ENCODE measurements around the gene FGF18. TPM values are rescaled to one million over a fixed set of nuclear protein-coding genes. Genes with fewer than 3 reads are reported as not detected.
A peak's percentile ranks its signal among the peaks of the same experiment; 100 is the strongest.

FGF18 gene
- total and polyA plus RNA-seq, 8 donors: 0.13 to 0.97 (median 0.36) TPM

DNA sequence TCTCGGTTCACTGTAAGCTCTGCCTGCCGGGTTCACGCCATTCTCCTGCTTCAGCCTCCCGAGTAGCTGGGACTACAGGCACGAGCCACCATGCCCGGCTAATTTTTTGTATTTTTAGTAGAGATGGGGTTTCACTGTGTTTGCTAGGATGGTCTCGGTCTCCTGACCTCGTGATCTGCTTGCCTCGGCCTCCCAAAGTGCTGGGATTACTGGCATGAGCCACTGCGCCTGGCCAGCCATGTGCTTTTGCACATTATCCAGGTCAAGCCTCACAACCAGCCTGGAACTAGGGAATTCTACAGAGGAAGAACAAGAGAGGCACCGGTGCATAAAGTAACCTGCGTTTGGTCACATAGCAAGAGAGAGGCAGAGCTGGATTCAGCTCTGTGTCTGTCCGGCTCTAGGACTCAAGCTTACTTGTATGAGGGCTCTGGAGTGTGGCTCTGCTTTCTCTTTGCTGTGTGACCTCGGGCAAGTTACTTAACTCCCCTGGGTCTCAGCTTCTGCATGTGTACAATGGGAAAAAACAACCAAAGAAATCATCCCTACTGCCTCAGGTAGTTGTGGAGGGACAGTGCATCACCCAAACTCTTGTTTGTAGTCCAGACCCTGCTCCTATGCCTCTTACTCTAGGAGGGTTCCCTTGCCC, 6.3 kb downstream of the FGF18 start:
- FAIRE-seq (no peak), DNase-seq (peak in 1 of 6 donors; percentile 14), ATAC-seq (no peak)
- Histone ChIP-seq H3K9me3 (no peaks in the 10 kb centered on the region), H3K4me1 (peaks cover 0 to 6% (median 3%) of the 10 kb centered on the region in 3 donors), H3K27me3 (no peaks in the 10 kb centered on the region), H3K4me3 (no peak overlapping the region), H3K36me3 (no peaks in the 10 kb centered on the region), H3K27ac (no peak overlapping the region)
- intact Hi-C loops (cut with DNase I): loop anchor here in 2 of 3 donors (10.0 kb wide), 2 partner anchors 479 to 619 kb away; no protein-coding TSS in a partner anchor
- WGBS, 2 donors: 91 to 93% methylated on average over 14 of the region's 14 CpGs
- TF ChIP-seq, protein P1, sequence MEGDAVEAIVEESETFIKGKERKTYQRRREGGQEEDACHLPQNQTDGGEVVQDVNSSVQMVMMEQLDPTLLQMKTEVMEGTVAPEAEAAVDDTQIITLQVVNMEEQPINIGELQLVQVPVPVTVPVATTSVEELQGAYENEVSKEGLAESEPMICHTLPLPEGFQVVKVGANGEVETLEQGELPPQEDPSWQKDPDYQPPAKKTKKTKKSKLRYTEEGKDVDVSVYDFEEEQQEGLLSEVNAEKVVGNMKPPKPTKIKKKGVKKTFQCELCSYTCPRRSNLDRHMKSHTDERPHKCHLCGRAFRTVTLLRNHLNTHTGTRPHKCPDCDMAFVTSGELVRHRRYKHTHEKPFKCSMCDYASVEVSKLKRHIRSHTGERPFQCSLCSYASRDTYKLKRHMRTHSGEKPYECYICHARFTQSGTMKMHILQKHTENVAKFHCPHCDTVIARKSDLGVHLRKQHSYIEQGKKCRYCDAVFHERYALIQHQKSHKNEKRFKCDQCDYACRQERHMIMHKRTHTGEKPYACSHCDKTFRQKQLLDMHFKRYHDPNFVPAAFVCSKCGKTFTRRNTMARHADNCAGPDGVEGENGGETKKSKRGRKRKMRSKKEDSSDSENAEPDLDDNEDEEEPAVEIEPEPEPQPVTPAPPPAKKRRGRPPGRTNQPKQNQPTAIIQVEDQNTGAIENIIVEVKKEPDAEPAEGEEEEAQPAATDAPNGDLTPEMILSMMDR (IDR thresholded peaks at IDR 0.05): no peak

DNA sequence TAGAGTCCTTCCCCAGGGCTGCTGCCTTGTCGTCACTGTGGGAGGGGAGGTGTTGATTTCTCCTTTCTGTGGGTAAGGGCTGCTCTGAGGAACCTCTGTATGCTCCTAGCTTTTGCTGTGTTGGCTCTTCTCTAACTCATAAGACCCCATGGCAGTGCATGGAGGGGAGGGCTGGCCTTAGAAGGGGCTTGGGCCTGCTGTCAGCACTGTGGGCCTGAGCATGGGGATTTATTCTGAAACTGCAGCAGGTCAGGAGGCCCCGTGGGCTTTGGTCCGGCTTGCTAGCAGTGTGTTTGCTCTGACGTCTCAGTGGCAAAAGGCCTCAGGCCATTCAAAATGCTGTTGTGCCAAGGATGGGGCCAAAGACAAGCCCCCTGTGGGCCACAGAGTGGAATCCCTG, 6.8 kb downstream of the FGF18 start:
- FAIRE-seq: no peak
- 87 to 91% methylated on average over 4 of the region's 4 CpGs for WGBS, 2 donors
- Histone ChIP-seq H3K4me1 (peaks cover 0 to 6% (median 0%) of the 10 kb centered on the region in 3 donors), H3K27ac (no peak overlapping the region), H3K4me3 (no peak overlapping the region), H3K36me3 (no peaks in the 10 kb centered on the region), H3K9me3 (no peaks in the 10 kb centered on the region), H3K27me3 (no peaks in the 10 kb centered on the region)
- TF ChIP-seq, protein P1 (IDR thresholded peaks at IDR 0.05): no peak
- no peak for ATAC-seq
- DNase-seq: peak in 1 of 6 donors; percentile 29
- intact Hi-C loops (cut with DNase I): loop anchor here in 2 of 3 donors (10.0 kb wide), 2 partner anchors 479 to 619 kb away; no protein-coding TSS in a partner anchor

DNA sequence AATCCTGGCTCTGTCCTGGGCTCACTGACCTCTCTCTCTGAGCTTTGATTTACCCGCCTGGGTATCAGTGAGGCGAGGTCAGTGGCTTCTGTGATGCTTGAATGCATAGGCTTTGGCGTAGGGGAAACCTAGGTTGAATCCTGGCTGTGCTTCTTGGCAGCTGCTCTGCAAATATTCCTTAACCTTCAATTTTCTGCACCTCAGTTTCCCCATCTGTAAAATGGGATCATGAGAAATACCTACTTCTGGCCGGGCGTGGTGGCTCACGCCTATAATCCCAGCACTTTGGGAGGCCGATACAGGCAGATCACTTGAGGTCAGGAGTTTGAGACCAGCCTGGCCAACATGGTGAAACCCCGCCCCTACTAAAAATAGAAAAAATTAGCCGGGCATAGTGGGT, 7.2 kb downstream of the FGF18 start:
- TF ChIP-seq, protein P1 (IDR thresholded peaks at IDR 0.05): no peak
- no peak for ATAC-seq
- Histone ChIP-seq H3K9me3 (no peaks in the 10 kb centered on the region), H3K36me3 (no peaks in the 10 kb centered on the region), H3K27me3 (no peaks in the 10 kb centered on the region), H3K4me3 (no peak overlapping the region), H3K4me1 (peaks cover 0 to 6% (median 0%) of the 10 kb centered on the region in 3 donors), H3K27ac (no peak overlapping the region)
- 90 to 97% methylated on average over 9 of the region's 9 CpGs for WGBS, 2 donors
- intact Hi-C loops (cut with DNase I): loop anchor here in 2 of 3 donors (10.0 kb wide), 2 partner anchors 478 to 618 kb away; no protein-coding TSS in a partner anchor
- no peak for DNase-seq
- no peak for FAIRE-seq

DNA sequence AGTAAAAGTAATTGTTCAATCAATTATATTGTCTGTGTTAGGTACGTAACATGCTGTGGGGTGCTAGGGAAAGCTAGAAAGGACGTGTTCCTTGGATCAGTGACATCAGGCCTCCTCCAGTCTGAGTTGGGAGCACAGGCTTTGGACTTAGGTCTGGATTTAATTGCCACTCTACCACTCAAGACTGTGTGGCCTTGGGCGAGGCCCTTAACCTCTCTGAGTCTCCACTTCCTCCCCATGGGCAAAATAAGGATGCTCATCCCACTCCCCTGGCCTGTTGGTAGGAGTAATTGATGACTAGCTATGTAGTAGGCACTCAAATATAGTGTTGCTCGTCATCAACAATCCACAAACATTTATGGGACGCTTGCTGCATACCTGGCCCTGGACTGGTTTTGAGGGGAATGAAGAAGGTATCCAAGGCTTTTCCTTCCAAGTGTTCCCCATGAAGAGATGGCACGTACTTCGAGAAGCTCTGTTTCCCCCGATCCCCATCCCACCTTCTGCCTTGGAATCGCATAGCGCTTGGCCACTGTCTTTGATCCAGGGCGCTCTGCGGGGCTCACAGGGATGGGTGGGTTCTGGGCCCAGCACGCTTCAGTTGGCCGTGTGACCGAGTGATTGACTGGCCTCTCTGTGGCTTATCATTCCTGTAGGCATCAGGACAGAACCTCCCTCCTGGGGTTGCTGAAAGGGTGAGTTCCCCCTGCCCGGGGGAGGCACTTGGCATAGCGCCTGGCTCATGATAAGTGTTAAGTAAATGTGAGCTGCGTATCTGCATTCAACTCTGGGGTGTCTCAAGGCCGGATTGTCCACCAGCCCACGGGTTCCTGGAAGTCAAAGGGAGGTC, 8.1 kb downstream of the FGF18 start:
- Histone ChIP-seq H3K36me3 (no peaks in the 10 kb centered on the region), H3K27ac (no peak overlapping the region), H3K4me1 (peaks cover 0 to 6% (median 0%) of the 10 kb centered on the region in 3 donors), H3K27me3 (no peaks in the 10 kb centered on the region), H3K9me3 (no peaks in the 10 kb centered on the region), H3K4me3 (no peak overlapping the region)
- WGBS, 2 donors: 70 to 73% methylated on average over 20 of the region's 20 CpGs
- intact Hi-C loops (cut with DNase I): loop anchor here in 2 of 3 donors (10.0 kb wide), 2 partner anchors 477 to 617 kb away; no protein-coding TSS in a partner anchor
- FAIRE-seq (no peak), ATAC-seq (peak in 2 of 4 donors; percentile 48 to 63), DNase-seq (peak in 2 of 6 donors; percentile 8 to 56)
- TF ChIP-seq, protein P1 (IDR thresholded peaks at IDR 0.05): no peak
